Stimulated activated CD8-positive, alpha-beta memory T cell treated with anti-CD3 and anti-CD28 coated beads, Interleukin-15, amount 100 ng/mL, for 48 hours (primary cell): Measurements from ENCODE around the gene TMPRSS9.

Source experiments
- DNase-seq, 2 donors: peaks; one replicate each; pipeline ENCODE4 v3.0.0-alpha.2; 2020; ENCODE audit warnings: low read depth in 2 of 2

TMPRSS9 gene

DNA sequence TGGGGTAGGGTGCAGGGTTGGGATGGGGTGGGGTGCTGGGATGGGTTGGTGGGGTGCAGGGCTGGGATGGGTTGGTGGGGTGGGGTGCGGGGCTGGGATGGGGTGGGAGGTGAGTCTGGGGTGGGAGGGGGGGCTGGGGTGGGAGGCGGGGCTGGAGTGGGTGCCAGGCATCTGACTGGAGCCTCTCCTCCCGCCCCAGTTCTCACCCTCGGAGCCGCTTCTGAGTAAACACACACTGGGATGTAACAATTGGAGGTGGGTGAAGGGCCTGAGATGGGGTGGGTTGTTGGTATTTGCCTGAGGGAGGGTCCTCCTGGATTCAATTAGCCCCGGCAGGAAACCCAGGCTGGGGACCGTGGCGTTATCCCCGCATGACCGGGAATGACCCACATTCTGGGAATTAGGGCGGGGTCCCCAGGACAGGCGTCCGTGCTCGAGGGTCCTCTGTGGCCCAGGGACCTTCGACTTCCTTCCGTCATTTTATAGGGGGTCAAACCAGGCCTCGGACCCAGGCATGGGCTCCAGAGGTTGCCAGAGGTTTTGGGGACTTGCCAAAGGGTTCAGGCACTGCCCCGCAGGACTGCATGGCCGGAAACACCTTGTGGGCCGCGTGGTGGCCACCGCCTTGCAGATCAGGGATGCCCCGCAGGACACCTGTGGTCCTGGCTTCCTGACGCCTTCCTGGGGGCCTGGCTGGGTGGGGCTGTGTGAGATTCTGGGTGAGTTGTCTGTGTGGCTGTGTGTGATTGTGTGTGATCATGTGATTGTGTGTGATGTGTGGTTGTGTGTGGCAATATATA is 1.4 kb downstream of the TMPRSS9 start:
- no peak for DNase-seq

DNA sequence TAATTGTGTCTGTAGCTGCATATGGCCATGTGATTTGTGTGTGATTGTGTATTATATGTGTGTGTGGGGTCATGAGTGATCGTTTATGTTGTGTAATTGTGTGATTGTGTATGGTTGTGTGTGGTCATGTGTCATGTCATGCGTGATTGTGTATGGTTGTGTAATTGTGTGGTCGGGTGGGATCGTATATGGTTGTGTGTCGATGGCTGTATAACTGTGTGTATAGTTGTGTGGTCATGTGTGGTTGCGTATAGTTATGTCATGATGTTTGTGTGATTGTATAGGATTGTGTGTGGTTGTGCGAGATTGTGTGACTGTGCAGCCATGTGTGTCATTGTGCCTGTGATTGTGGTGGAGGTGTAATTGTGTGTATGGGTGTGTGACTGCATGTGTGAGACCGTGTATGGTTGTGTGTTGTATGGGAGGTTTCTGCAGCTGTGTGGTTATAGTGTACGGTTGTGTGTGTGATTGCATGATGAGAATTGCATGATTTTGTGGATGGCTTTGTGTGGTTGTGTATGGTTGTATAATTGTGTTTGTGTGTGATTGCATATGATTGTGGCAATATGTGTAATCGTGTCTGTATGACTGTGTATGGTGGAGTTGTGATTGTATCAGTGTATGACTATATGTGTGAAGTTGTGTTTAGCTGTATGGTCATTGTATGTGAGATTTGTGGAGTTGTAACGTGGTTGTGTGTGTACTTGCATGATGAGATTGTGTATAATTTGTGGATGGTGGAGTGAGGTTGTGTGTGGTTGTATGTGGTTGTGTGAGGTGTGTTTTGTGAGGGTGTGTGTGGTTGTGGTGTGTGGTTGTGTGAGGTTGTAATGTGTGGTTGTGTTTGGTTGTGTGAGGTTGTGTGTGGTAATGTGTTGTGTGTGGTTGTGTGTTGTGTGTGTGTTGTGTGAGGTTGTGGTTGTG is 2.2 kb downstream of the TMPRSS9 start:
- no peak for DNase-seq

GRCh38 chr19:2362970-2363300 is 2.9 kb downstream of the TMPRSS9 start:
- no peak for DNase-seq

DNA sequence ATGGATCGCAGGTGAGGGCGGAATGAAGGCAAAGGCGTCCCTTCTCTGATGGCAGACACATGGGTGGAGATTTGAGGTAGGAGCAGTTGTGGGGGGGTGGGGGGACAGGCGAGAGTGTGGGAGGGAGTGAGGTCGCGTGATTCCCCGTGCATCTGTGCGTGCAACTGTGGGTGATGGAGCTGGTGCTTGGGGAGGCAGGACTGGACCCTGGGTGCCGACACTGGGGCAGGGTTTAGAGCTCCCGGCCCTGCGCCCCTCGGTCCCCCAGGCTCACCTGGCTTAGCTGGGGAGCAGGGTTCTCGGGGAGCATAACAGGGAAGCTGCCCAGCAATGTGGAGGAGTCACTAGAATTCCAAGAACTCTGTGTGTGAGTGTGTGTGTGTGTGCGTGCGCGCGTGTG is 3.4 kb downstream of the TMPRSS9 start:
- DNase-seq = no peak

DNA sequence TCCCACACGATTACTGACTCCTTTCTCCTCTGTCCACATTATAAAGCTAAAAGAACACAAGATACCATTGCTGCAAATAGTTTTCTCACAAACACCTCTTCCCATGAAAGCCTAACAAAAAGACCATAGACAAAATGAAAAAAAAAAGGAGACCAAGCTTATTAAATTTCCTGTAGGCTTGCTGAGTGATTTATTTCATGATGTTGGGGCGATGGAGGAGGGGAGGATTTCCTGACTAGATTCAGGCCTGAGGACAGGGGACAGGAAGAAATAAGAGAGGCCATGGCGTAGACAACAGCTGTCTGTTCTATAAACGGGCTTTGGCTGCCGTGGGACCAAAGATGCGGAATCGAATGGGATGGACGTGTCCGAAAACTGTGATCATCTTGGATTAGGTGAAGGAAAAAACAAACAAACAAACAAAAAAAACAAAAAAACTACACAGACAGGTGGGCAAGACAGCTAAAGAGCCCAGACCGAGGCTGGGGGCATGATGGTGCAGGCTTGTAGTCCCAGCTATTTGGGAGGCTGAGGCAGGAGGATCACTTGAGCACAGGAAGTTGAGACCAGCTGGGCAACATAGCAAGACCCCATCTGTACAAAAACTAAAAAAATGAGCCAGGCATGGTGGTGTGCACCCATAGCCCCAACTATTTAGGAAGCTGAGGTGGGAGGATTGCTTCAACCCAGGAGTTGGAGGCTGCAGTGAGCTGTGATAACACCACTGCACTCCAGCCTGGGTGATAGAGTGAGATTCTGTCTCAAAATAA is 5.3 kb downstream of the TMPRSS9 start:
- no peak for DNase-seq

DNA sequence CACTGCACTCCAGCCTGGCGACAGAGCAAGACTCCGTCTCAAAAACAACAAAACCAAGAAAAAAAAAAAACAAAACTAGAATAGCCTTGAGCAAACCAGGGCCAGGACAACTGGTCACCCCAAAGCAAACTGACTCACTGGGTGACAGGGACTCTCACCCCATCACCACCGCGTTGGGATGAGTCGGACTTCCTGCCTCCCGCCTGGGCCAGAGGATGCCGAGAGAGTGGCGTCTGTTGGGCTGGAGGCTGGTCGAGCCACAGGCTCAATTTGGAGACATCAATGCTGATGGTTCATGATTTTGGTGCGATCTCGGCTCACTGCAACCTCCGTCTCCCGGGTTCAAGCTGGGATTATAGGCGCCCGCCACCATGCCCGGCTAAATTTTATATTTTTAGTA is 11.6 kb downstream of the TMPRSS9 start:
- DNase-seq = no peak

DNA sequence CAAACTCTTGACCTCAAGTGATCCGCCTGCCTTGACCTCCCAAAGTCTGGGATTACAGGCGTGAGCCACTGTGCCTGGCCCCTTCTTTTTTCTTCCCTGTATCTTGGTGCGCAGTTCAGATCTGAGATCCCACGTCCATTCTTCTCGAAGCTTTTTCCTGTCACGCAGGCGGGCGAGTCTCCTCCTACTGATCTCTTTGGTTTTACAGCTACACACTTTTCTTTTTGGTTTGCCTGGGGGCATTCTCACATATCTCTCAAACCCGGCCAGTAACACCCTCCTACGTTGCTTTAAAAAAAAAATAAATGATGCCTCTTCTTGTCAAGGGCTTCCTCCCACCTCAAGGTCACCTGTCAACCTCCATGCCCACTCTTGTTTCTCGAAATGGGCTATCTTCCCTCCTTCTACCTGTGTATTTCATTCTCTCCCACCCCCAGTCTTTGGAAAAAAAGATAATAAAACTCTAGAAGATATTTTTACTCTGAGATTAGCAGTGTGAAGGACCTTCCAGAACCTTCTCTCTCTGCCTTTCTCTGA is 12.1 kb downstream of the TMPRSS9 start:
- no peak for DNase-seq

DNA sequence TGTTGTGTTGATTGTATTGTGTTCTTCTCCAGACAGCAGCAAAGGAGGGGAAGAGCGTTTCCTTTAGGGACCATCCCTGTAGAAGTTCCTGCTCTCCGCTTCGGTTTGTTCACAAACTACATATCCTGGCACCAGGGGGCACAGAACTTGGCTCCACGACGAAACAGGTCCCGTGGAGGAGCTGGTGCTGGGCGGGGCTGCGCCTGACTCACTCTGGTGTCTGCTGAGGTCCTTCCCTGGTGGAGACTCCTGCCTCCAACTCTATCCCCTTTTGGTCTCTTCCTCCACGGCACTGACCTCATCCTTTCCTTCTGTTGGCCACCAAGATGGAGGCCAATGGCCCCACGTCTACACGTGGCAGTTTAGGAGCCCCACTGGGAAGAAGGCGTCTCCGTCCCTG is 14.7 kb downstream of the TMPRSS9 start:
- DNase-seq = no peak

DNA sequence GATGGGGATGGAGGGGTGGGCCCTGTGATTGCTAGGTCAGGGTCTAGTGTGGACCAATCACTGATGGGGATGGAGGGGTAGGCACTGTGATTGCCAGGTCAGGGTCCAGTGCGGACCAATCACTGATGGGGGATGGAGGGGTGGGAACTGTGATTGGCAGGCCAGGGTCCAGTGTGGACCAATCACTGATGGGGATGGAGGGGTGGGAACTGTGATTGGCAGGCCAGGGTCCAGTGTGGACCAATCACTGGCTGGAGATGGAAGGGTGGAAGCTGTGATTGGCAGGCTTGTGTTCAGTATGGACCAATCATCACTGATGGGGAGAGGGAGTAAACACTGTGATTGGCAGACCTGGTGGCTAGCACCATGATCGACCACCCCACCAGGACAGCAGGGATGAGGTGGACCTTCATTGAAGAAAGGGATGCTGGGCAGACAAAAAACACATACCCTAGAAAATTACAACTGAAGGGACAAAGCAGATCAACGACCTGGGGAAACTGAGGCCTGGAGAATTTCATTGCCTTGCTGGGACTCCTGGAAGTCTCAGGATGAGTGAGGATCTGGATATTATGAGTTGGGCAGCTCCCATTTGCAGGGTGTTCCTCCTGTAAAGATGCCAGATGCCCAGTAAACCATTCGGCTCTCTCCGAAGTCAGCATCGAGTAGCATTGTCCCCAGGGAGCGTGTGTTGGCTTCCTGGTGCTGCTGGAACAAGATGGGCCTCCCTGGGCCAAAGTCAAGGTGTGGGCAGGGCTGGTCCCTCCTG is 15.5 kb downstream of the TMPRSS9 start:
- DNase-seq = no peak

- DNase-seq = no peak
These were observed 16.9 kb downstream of the TMPRSS9 start for GRCh38 chr19:2376784-2377519.

DNA sequence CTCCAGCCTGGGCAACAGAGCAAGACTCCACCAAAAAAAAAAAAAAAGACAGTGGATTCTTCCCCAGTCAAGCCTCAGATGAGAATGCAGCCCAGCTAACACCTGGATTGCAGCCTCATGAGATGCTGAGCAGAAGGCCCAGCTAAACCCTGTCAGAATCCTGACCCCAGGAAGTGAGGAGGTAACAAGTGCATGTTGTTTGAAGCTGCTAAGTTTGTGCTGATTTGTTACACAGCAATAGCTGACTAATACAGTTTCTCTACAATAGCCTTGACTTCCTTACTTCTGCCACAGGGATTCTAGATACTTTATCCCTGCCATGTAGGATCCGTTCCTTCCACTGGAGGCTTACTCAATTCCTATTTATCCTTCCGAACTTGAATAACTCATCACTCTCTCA is 20.5 kb downstream of the TMPRSS9 start:
- no peak for DNase-seq

GRCh38 chr19:2381148-2381820 is 21.2 kb downstream of the TMPRSS9 start:
- no peak for DNase-seq

- DNase-seq = no peak
These were observed 22.6 kb downstream of the TMPRSS9 start for GRCh38 chr19:2382530-2383222.

DNA sequence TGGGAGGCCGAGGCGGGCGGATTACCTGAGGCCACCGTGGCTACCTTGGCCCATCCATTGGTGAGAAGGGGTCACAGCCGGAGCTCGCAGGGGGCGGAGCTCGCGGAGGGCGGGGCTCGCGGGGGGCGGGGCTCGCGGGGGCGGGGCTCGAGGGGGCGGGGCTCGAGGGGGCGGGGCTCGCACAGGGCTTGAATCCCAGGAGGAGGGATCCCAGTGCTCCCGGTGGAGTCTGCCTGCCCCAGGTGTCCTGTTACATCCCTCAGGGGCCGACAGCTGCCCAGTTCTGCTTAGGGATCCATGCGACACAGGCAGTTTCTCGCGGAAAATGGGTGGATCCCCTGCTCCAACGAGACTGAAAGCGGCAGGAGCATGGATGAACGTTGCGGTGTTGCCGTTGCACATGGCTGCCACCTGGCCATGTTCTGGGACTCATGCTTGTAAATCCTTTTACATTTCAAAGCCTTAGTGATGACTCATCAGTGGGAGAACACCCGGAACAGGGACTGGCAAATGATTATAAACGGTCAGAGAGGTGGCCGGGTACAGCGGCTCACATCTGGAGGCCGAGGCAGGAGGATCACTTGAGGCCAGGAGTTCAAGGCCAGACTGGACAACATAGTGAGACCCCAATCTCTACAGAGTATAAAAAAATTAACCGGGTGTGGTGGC is 25.1 kb downstream of the TMPRSS9 start:
- DNase-seq = no peak

DNA sequence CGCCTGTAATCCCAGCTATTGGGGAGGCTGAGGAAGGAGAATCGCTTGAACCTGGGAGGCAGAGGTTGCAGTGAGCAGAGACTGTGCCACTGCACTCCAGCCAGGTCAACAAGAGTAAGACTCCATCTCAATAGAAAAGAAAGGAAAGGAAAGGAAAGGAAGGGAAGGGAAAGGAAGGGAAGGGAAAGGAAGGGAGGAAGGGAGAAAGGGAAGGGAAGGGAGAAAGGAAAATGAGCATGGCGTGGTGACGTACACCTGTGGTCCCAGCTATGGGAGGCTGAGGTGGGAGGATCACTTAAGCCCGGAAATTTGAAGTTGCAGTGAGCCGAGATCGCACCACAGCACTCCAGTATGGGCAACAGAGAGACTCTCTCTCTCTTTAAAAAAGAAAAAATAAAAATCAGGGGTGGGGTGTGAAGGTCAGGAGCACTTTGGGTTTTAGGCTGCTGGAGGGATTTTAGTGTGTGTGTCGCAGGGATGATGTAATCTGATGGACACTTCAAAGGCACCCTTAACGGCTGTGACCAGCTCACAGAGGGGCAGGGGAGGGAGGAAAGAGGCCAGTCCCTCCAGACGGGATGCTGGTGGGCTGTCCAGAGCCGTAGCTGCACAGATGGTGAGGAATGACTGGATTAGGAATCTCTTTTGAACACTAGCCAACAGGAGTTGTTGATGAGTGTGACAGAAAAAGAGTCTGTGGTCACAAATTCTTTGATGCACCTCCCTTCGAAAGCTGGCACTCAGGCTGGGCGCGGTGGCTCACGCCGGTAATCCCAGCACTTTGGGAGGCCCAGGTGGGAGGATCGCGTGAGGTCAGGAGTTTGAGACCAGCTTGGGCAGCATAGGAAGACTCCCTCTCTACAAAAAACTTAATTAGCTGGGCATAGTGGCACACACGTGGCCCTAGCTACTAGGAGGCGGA is 27.6 kb downstream of the TMPRSS9 start:
- DNase-seq = no peak

DNA sequence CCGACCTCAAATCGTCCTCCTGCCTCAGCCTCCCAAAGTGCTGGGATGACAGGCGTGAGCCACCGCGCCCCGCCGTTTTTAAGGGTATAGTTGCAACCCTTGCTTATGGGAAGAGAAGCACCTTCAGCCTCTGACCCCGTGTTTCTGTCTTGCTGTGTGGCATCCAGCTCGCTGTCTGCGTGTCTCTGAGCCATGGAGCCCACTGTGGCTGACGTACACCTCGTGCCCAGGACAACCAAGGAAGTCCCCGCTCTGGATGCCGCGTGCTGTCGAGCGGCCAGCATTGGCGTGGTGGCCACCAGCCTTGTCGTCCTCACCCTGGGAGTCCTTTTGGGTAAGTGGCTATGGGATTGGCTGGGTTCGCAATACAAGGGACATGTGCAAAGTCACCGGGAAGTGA is 29.5 kb downstream of the TMPRSS9 start:
- no peak for DNase-seq

GRCh38 chr19:2391118-2391725 is 31.2 kb downstream of the TMPRSS9 start:
- peak in 1 of 2 donors; percentile 18 for DNase-seq
